Adrenal gland (tissue), 12 donors: Measurements from ENCODE around the gene KIF2A. TPM values are rescaled to one million over a fixed set of nuclear protein-coding genes. Genes with fewer than 3 reads are reported as not detected.

Experiments used
- DNase-seq, 7 donors: peaks; one replicate each; pipeline ENCODE4 v3.0.0-alpha.2; 2019 to 2020
- H3K27ac ChIP-seq, 5 donors: fragments of 200-600 bp; sonication (generic) in 4 of 5; 1 replicate in 3 of 5; 2 replicates in 2 of 5; pipeline versions ENCODE4 v1.5.1 to v1.8.0; 2016 to 2020; ENCODE audit warnings: mild to moderate bottlenecking in 1 of 5
- H3K27me3 ChIP-seq: fragments of 200-600 bp; 2 replicates; pipeline ENCODE4 v1.8.0; 2021
- H3K36me3 ChIP-seq, 2 donors: fragments of 200-600 bp; replicated peaks in 1 of 2; 1 replicate in 1 of 2; 2 replicates in 1 of 2; pipeline versions ENCODE4 v1.5.1 to v1.8.0; 2018 to 2022
- H3K4me1 ChIP-seq, 2 donors: fragments of 200-600 bp; replicated peaks in 1 of 2; 1 replicate in 1 of 2; 2 replicates in 1 of 2; pipeline versions ENCODE4 v1.5.1 to v1.8.0; 2018 to 2021
- H3K4me3 ChIP-seq, 4 donors: fragments of 200-600 bp; sonication (generic) in 3 of 4; one replicate each; pipeline ENCODE4 v1.5.1; 2016 to 2018
- H3K9me3 ChIP-seq, 3 donors: fragments of 200-600 bp; sonication (generic) in 1 of 3; replicated peaks in 1 of 3; 1 replicate in 2 of 3; 2 replicates in 1 of 3; pipeline versions ENCODE4 v1.5.1 to v1.8.0; 2016 to 2021
- POLR2A ChIP-seq, 2 donors: fragments of 450-650 bp; IDR thresholded peaks; one replicate each; pipeline ENCODE4 v1.6.1; 2017; ENCODE audit warnings: antibody characterized with exemption in 2 of 2, mild to moderate bottlenecking in 2 of 2, moderate library complexity in 1 of 2
- WGBS, 4 donors: extraction: QIAGEN DNeasy Blood & Tissue Kit in 2 of 4; methylation state at CpG; one replicate each; pipeline versions ENCODE4 v1.1.5 to v1.1.7; 2013 to 2017; 5-methylcytosine and 5-hydroxymethylcytosine counted together
- intact Hi-C, 2 donors: fragments of 100-400 bp; cut with DNase I; formaldehyde crosslinking; loops; one replicate each; pipeline versions ENCODE4 v1.14.1 to v1.15.0; 2022 to 2023
- polyA plus RNA-seq, 3 donors: library from polyadenylated mRNA; stranded (reverse); fragments of 200-250 nt in 2 of 3; fragments of 350-450 nt in 1 of 3; fragmentation: Illumina TruSeq in 1 of 3; extraction: RNeasy Lipid Tissue Mini Kit (QIAGEN cat#74804) in 1 of 3; gene quantifications; one replicate each; pipeline ENCODE4 v1.2.3, GENCODE V29; 2013 to 2014
- total RNA-seq, 9 donors: library from RNA; depleted of rRNA in 4 of 9; stranded (reverse); fragments of >200 nt in 4 of 9; fragments of 120-200 nt in 1 of 9; fragmentation: NEBNext Ultra II Directional in 1 of 9; extraction: Animal tissue kit (Norgen Biotek cat#: 25700) in 1 of 9; gene quantifications; one replicate each; pipeline versions ENCODE4 v1.1.0 to v1.2.4, GENCODE V29; 2013 to 2023
- TF ChIP-seq, protein P1 (sequence below), 6 experiments: fragments of 450-650 bp in 4 of 6; fragments of 200-600 bp in 2 of 6; sonication (generic) in 1 of 6; IDR thresholded peaks; 1 replicate in 5 of 6; 2 replicates in 1 of 6; pipeline versions ENCODE4 v1.5.1 to v1.8.0; 2016 to 2021; ENCODE audit warnings: antibody characterized with exemption in 6 of 6, mild to moderate bottlenecking in 2 of 6, moderate library complexity in 1 of 6
- donor health status: healthy with polysubstance abuse.
- donor health status: Bipolar disorder and iron deficiency.
- donor health status: DM: yes; HTN: yes; CAD: no.
- donor health status: DM: no; HTN: no; CAD: no.
- donor health status: DM: no; HTN: no; CAD: no.
- donor health status: DM: yes; HTN: yes; CAD: no.

KIF2A gene
- total and polyA plus RNA-seq, 12 donors: 2.1 to 50.2 (median 24.2) TPM

DNA sequence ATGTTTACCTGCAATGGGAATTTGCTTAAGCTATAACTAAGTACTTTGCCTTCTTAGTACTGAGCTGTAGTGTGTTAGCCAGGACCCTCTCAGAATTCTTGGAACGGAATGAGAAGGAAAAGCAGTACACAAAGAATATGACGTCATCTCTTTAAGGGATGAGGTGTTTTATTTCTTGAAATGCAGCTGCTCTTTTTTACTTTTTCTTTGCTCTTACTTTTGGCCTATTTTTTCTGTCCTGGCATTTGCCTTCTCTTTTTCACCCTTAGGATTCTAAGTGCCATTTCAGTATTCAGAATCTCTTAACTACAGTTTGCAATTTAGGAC is 10.1 kb downstream of the KIF2A start:
- DNase-seq: no peak
- 30 to 58% (median 38%) methylated on average over 2 of the region's 2 CpGs for WGBS, 4 donors
- intact Hi-C loops: no loop called here
- Histone ChIP-seq H3K27ac (no peak overlapping the region), H3K4me1 (peaks cover 5 to 13% of the 10 kb centered on the region in 2 donors), H3K9me3 (no peaks in the 10 kb centered on the region), H3K4me3 (no peak overlapping the region), H3K27me3 (no peaks in the 10 kb centered on the region), H3K36me3 (no peaks in the 10 kb centered on the region)
- TF ChIP-seq POLR2A (IDR thresholded peaks at IDR 0.05): no peak
- TF ChIP-seq, protein P1, sequence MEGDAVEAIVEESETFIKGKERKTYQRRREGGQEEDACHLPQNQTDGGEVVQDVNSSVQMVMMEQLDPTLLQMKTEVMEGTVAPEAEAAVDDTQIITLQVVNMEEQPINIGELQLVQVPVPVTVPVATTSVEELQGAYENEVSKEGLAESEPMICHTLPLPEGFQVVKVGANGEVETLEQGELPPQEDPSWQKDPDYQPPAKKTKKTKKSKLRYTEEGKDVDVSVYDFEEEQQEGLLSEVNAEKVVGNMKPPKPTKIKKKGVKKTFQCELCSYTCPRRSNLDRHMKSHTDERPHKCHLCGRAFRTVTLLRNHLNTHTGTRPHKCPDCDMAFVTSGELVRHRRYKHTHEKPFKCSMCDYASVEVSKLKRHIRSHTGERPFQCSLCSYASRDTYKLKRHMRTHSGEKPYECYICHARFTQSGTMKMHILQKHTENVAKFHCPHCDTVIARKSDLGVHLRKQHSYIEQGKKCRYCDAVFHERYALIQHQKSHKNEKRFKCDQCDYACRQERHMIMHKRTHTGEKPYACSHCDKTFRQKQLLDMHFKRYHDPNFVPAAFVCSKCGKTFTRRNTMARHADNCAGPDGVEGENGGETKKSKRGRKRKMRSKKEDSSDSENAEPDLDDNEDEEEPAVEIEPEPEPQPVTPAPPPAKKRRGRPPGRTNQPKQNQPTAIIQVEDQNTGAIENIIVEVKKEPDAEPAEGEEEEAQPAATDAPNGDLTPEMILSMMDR (IDR thresholded peaks at IDR 0.05): no peak

DNA sequence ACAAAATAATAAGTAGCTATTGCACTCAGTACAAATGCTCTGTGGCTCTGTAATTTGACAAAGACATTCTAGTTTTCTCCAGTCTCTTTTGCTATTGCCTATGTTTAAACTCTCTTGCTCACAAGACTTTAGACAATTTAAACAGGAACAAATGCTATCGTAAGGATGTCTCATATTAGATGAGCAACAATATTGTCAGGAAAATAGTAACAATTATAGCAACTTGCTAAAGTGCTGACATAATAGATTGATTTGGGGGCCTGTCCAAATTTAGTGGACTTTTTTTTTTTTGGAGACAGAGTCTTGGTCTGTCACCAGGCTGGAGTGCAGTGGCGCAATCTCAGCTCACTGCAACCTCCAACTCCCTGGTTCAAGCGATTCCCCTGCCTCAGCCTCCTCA is 11.8 kb downstream of the KIF2A start:
- H3K27me3 ChIP-seq: no peaks in the 10 kb centered on the region
- no peaks in the 10 kb centered on the region for H3K9me3 ChIP-seq
- H3K27ac ChIP-seq: no peak overlapping the region
- 81 to 92% (median 87%) methylated on average over 3 of the region's 3 CpGs for WGBS, 4 donors
- H3K4me3 ChIP-seq: no peak overlapping the region
- no peaks in the 10 kb centered on the region for H3K36me3 ChIP-seq
- no peak for DNase-seq
- intact Hi-C loops: no loop called here
- TF ChIP-seq, protein P1 (IDR thresholded peaks at IDR 0.05): no peak
- no peak for TF ChIP-seq POLR2A (IDR thresholded peaks at IDR 0.05)
- peaks cover 0 to 13% of the 10 kb centered on the region in 2 donors for H3K4me1 ChIP-seq

DNA sequence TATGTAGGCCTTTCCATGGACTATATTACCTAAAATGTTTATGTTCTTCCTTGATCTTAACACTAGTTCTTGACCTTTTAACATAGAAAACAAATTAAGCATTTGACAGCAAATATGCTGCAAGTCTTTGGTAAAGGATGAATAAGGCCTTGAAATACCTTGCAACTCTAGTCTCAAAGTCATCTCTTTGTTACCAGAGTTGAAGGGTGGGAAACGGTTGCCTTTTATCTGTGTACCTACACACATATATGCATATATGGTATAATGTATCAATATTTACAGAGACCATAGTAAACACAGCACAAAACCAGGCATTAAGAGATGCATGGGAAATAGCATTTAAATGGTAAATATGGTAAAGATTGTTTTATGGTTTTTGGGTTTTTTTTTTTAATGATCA is 16.5 kb downstream of the KIF2A start:
- H3K4me3 ChIP-seq: no peak overlapping the region

DNA sequence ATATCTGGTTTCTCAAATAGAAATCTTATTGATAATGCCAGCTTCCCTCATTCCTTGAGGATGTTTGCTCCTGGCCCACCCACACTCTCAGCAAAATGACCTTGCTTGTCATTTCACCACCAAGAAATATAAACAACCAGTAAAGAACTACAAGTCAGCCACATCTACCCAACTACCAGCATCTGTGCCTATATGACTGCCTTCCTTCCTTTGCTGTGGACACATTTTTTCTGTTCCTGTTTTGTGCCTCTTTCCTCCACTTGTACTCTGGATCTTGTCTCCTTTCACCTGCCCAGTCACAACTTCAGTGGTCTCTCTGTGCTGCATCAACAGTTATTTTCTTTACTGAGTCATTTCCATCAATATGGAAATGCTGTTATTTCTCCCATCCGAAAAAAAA is 20.3 kb downstream of the KIF2A start:
- WGBS, 4 donors: 61 to 96% (median 78%) methylated on average over 1 of the region's 1 CpG
- no peak for DNase-seq

More for the DNA sequence above, 16.5 kb downstream of the KIF2A start:
- Histone ChIP-seq H3K27ac (no peak overlapping the region), H3K4me1 (peaks cover 0 to 9% of the 10 kb centered on the region in 2 donors), H3K9me3 (no peaks in the 10 kb centered on the region), H3K27me3 (no peaks in the 10 kb centered on the region), H3K36me3 (no peaks in the 10 kb centered on the region)
- TF ChIP-seq, protein P1 (IDR thresholded peaks at IDR 0.05): no peak
- no peak for TF ChIP-seq POLR2A (IDR thresholded peaks at IDR 0.05)
- WGBS, 4 donors: 47 to 67% (median 56%) methylated on average over 1 of the region's 1 CpG
- no peak for DNase-seq
- intact Hi-C loops: no loop called here

More for the DNA sequence above, 20.3 kb downstream of the KIF2A start:
- no peaks in the 10 kb centered on the region for H3K27me3 ChIP-seq
- H3K36me3 ChIP-seq: no peaks in the 10 kb centered on the region
- H3K4me1 ChIP-seq: no peaks in the 10 kb centered on the region
- H3K9me3 ChIP-seq: no peaks in the 10 kb centered on the region
- intact Hi-C loops: no loop called here
- TF ChIP-seq, protein P1 (IDR thresholded peaks at IDR 0.05): no peak
- no peak for TF ChIP-seq POLR2A (IDR thresholded peaks at IDR 0.05)
- H3K4me3 ChIP-seq: no peak overlapping the region
- H3K27ac ChIP-seq: no peak overlapping the region
